ENCODE measurements around the gene MFAP1.

MFAP1 gene

GRCh38 chr15:43776101-43776717 lies 48.3 kb downstream of the MFAP1 start:
- Histone ChIP-seq H3K9me3 (ENCODE audit: insufficient read depth, low read length) (no peaks in the 10 kb centered on the region), H3K4me2 (ENCODE audit: low read length) (peak overlapping the region; percentile 96), H3K4me3 (ENCODE audit: low read length) (peak overlapping the region; percentile 90), H3K4me1 (ENCODE audit: low read length) (peaks cover 15% of the 10 kb centered on the region), H3K9ac (ENCODE audit: low read length) (peak overlapping the region; percentile 80), H3K79me2 (ENCODE audit: low read length) (peaks cover 11% of the 10 kb centered on the region; the same call in 1 of the 2 replicates), H3K36me3 (replicated peaks; ENCODE audit: low read depth, low read length) (peaks cover 29% of the 10 kb centered on the region), H3K27ac (ENCODE audit: low read length) (peak overlapping the region; percentile 82), H2AFZ (ENCODE audit: low read depth, low read length) (no peak overlapping the region), H3K27me3 (ENCODE audit: low read depth, low read length) (no peaks in the 10 kb centered on the region), H4K20me1 (ENCODE audit: insufficient read depth, low read length) (peaks cover 36% of the 10 kb centered on the region; the same call in 1 of the 2 replicates)
- TF ChIP-seq CTCF (IDR thresholded peaks at IDR 0.05; ENCODE audit: low read depth, low read length): no peak
- TF ChIP-seq EZH2phosphoT487 (IDR thresholded peaks at IDR 0.05; ENCODE audit: low read depth): no peak

DNA sequence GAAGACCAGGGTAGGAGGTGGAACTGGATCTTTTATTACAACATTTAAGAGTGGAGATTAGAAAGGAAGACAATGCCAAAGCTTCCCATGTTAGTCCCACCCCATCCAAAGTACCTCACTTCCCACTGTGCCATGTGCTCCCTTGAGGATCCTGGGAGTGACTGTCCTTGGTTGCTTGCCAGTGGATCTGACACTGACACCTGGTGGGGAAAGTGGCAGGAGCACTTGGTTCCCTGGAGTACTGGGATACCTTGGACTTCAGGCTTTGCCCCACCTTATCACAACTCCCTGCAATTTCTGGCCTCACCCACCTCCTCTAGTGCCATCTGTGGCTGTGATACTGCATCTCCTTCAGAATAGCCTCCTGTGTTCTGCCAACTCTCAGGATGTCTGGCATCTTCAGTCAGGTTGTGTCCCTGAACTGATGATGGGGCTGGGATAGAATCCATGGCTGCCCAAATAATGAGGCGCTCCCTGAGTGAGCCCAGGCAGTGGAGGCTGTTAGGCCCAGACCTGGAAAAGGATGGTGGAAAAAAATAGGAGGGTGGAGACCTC lies 49.0 kb downstream of the MFAP1 start:
- Histone ChIP-seq H4K20me1 (ENCODE audit: insufficient read depth, low read length) (peaks cover 40% of the 10 kb centered on the region; the same call in 1 of the 2 replicates), H3K9me3 (ENCODE audit: insufficient read depth, low read length) (no peaks in the 10 kb centered on the region), H3K4me1 (ENCODE audit: low read length) (peaks cover 15% of the 10 kb centered on the region), H3K4me3 (ENCODE audit: low read length) (peak overlapping the region; percentile 90), H3K9ac (ENCODE audit: low read length) (peak overlapping the region; percentile 80), H3K27me3 (ENCODE audit: low read depth, low read length) (no peaks in the 10 kb centered on the region), H3K4me2 (ENCODE audit: low read length) (peak overlapping the region; percentile 96), H2AFZ (ENCODE audit: low read depth, low read length) (no peak overlapping the region), H3K79me2 (ENCODE audit: low read length) (peaks cover 11% of the 10 kb centered on the region; the same call in 1 of the 2 replicates), H3K36me3 (replicated peaks; ENCODE audit: low read depth, low read length) (peaks cover 35% of the 10 kb centered on the region), H3K27ac (ENCODE audit: low read length) (peak overlapping the region; percentile 82)
- TF ChIP-seq CTCF (IDR thresholded peaks at IDR 0.05; ENCODE audit: low read depth, low read length): peak; percentile 18
- TF ChIP-seq EZH2phosphoT487 (IDR thresholded peaks at IDR 0.05; ENCODE audit: low read depth): no peak

- Histone ChIP-seq H3K4me1 (ENCODE audit: low read length) (peaks cover 15% of the 10 kb centered on the region), H2AFZ (ENCODE audit: low read depth, low read length) (no peak overlapping the region), H4K20me1 (ENCODE audit: insufficient read depth, low read length) (peaks cover 41% of the 10 kb centered on the region; the same call in 1 of the 2 replicates), H3K27me3 (ENCODE audit: low read depth, low read length) (no peaks in the 10 kb centered on the region), H3K4me2 (ENCODE audit: low read length) (no peak overlapping the region), H3K4me3 (ENCODE audit: low read length) (no peak overlapping the region), H3K36me3 (replicated peaks; ENCODE audit: low read depth, low read length) (peaks cover 45% of the 10 kb centered on the region), H3K79me2 (ENCODE audit: low read length) (peaks cover 11% of the 10 kb centered on the region; the same call in 1 of the 2 replicates), H3K27ac (ENCODE audit: low read length) (no peak overlapping the region), H3K9me3 (ENCODE audit: insufficient read depth, low read length) (no peaks in the 10 kb centered on the region), H3K9ac (ENCODE audit: low read length) (no peak overlapping the region)
- TF ChIP-seq CTCF (IDR thresholded peaks at IDR 0.05; ENCODE audit: low read depth, low read length): no peak
- TF ChIP-seq EZH2phosphoT487 (IDR thresholded peaks at IDR 0.05; ENCODE audit: low read depth): no peak
Observed at GRCh38 chr15:43774062-43774461, 50.4 kb downstream of the MFAP1 start.

GRCh38 chr15:43772624-43773023 lies 51.9 kb downstream of the MFAP1 start:
- H3K79me2 ChIP-seq (ENCODE audit: low read length): peaks cover 11% of the 10 kb centered on the region; the same call in 1 of the 2 replicates
- H3K36me3 ChIP-seq (replicated peaks; ENCODE audit: low read depth, low read length): peaks cover 55% of the 10 kb centered on the region
- no peak for TF ChIP-seq EZH2phosphoT487 (IDR thresholded peaks at IDR 0.05; ENCODE audit: low read depth)
- no peak for TF ChIP-seq CTCF (IDR thresholded peaks at IDR 0.05; ENCODE audit: low read depth, low read length)
- H4K20me1 ChIP-seq (ENCODE audit: insufficient read depth, low read length): peaks cover 43% of the 10 kb centered on the region; the same call in 1 of the 2 replicates
- H3K9me3 ChIP-seq (ENCODE audit: insufficient read depth, low read length): no peaks in the 10 kb centered on the region
- H2AFZ ChIP-seq (ENCODE audit: low read depth, low read length): no peak overlapping the region
- no peak overlapping the region for H3K9ac ChIP-seq (ENCODE audit: low read length)
- no peak overlapping the region for H3K4me3 ChIP-seq (ENCODE audit: low read length)
- H3K27ac ChIP-seq (ENCODE audit: low read length): no peak overlapping the region
- no peak overlapping the region for H3K4me2 ChIP-seq (ENCODE audit: low read length)
- peaks cover 13% of the 10 kb centered on the region for H3K4me1 ChIP-seq (ENCODE audit: low read length)
- H3K27me3 ChIP-seq (ENCODE audit: low read depth, low read length): no peaks in the 10 kb centered on the region
